ENCODE data around the gene OR52K2.

DNA sequence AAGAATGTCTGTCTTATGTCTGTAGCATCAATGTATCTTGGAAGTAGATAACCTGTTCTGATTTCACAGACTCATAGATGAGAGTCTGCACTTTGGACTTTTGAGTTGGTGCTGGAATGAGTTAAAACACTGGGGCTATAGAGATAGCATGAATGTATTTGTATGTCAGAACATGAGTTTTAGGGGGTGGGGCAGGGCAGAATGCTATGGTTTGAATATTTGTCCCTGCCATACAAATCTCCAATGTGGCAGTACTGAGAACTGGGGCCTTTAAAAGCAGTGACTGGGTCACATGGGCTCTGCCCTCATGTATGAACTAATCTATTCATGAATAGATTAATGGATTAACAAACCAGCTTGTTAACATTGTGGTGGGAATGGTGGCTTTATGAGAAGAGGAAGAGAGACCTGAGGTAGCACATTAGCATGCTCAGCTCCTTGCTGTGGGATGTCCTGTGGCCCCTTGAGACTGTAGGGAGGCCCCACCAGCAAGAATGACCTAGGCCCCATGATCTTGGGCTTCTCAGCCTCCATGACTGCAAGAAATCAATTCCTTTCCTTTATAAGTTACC, 17.9 kb downstream of the OR52K2 start:
- TF ChIP-seq, protein P1, sequence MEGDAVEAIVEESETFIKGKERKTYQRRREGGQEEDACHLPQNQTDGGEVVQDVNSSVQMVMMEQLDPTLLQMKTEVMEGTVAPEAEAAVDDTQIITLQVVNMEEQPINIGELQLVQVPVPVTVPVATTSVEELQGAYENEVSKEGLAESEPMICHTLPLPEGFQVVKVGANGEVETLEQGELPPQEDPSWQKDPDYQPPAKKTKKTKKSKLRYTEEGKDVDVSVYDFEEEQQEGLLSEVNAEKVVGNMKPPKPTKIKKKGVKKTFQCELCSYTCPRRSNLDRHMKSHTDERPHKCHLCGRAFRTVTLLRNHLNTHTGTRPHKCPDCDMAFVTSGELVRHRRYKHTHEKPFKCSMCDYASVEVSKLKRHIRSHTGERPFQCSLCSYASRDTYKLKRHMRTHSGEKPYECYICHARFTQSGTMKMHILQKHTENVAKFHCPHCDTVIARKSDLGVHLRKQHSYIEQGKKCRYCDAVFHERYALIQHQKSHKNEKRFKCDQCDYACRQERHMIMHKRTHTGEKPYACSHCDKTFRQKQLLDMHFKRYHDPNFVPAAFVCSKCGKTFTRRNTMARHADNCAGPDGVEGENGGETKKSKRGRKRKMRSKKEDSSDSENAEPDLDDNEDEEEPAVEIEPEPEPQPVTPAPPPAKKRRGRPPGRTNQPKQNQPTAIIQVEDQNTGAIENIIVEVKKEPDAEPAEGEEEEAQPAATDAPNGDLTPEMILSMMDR (IDR thresholded peaks at IDR 0.05; ENCODE audit: poor library complexity, severe bottlenecking) = no peak
- TF ChIP-seq EZH2 (IDR thresholded peaks at IDR 0.05; ENCODE audit: borderline replicate concordance, insufficient read depth, low read length, poor library complexity, severe bottlenecking) = no peak
- TF ChIP-seq EP300 (conservative IDR thresholded peaks at IDR 0.05; ENCODE audit: poor library complexity, severe bottlenecking) = no peak
- TF ChIP-seq POLR2AphosphoS5 (IDR thresholded peaks at IDR 0.05) = no peak
- TF ChIP-seq TAF1 (IDR thresholded peaks at IDR 0.05; ENCODE audit: low read depth) = no peak
- no peak for TF ChIP-seq RAD21 (conservative IDR thresholded peaks at IDR 0.05)
- TF ChIP-seq REST (IDR thresholded peaks at IDR 0.05; ENCODE audit: borderline replicate concordance) = no peak
- no peak for TF ChIP-seq MXI1 (conservative IDR thresholded peaks at IDR 0.05; ENCODE audit: poor library complexity, severe bottlenecking)
